ENCODE results near the gene KLHL3. TPM values are rescaled to one million over a fixed set of nuclear protein-coding genes. Genes with fewer than 3 reads are reported as not detected.

The KLHL3 gene
- total RNA-seq, 4 donors from 2014 or later, result 1.8 to 9.8 (median 4.0) TPM

DNA sequence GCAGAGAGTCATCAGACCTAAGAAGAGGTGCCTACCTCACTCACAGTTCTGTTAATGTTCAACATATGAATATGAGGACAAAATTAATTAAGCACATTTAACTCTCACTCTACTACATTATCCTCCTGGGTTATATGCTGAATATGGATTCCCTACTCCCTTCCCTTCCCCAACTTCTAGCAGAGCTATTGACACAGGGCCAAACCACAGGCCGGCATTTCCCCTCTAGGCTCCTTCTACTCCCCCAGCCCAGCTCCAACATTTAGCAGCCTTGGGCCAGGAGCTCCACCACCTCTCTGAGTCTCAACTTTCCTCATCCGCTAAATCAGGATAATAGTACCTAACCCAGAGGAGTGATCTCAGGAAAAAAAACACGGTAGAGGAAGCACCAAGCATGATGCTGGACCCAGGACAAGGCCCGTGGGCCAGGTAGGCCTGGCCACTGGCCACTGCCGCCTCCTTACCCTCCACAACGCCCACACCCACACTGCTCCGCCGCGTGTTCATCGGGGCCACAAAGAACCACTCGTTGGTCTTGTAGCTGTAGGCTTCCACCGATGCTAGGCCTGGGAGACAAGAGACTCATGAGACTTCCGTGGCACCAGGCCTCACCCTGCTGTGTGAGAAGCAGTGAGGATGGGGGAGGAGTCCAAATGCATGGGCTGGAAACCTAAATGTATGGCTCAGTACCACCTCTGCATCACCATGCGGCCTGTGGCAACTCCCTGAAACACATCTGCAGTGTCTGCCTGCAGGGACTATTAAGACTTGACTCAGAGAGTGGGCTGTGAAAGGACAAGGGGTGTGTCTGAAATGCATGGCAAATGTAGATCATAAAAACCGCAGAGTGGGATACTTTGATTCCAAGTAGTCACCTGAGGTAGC lies 98.8 kb downstream of the KLHL3 start:
- DNase-seq (ENCODE audit: low spot score), result no peak
- ATAC-seq (ENCODE audit: low FRiP score), result no peak
- TF ChIP-seq CTCF (IDR thresholded peaks at IDR 0.05), result no peak

- ATAC-seq (ENCODE audit: low FRiP score), result no peak
- TF ChIP-seq CTCF (IDR thresholded peaks at IDR 0.05), result no peak
- no peak for DNase-seq (ENCODE audit: low spot score)
These were observed 99.8 kb downstream of the KLHL3 start for GRCh38 chr5:137636099-137636498.

DNA sequence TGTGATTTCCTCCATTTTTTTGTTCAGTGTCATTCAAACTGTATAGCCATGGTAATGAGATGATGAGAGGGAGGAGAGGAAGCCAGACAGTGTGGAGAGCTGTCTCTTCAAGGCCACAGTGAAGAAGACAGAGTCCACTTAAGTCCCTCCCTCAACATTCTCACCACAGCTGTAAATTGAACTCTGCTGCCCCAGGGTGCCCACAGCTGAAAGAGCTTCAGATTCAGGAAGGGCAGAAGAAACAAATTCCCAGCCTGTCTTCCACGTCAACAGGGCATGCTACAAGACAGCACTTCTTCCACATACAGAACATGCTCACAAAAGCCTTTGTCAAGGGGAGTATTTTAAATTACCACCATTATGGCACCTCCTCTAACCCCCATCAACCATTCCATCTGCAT lies 100.4 kb downstream of the KLHL3 start:
- no peak for ATAC-seq (ENCODE audit: low FRiP score)
- no peak for DNase-seq (ENCODE audit: low spot score)
- no peak for TF ChIP-seq CTCF (IDR thresholded peaks at IDR 0.05)

- DNase-seq (ENCODE audit: low spot score) (no peak), ATAC-seq (ENCODE audit: low FRiP score) (no peak)
- no peak for TF ChIP-seq CTCF (IDR thresholded peaks at IDR 0.05)
These were observed 102.0 kb downstream of the KLHL3 start for GRCh38 chr5:137633896-137634295.

- DNase-seq (ENCODE audit: low spot score) (no peak), ATAC-seq (ENCODE audit: low FRiP score) (no peak)
- no peak for TF ChIP-seq CTCF (IDR thresholded peaks at IDR 0.05)
These were observed 103.2 kb downstream of the KLHL3 start for GRCh38 chr5:137632716-137633115.

DNA sequence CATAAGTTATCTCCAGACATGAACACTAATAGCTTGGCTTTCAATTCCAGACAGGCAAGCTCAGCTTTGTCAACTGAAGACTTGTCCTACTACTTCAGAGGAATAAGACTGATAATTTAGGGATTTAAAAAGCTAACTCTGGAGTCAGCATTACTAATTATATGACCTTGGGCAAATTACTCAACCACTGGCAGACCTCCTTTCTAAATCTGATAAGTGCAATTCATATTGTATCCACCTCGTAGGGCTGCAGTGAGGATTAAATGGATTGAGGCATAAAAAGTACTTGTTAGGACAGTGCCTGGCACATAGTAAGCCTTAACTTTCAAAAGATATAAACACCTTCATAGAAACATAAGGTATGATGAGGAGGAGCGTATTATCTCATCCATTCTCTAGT lies 104.4 kb downstream of the KLHL3 start:
- no peak for TF ChIP-seq CTCF (IDR thresholded peaks at IDR 0.05)
- DNase-seq (ENCODE audit: low spot score), result no peak
- no peak for ATAC-seq (ENCODE audit: low FRiP score)

GRCh38 chr5:137630972-137631370 lies 104.9 kb downstream of the KLHL3 start:
- ATAC-seq (ENCODE audit: low FRiP score), result no peak
- DNase-seq (ENCODE audit: low spot score), result no peak
- no peak for TF ChIP-seq CTCF (IDR thresholded peaks at IDR 0.05)

Data from omental fat pad (tissue), 4 donors.